Upper lobe of left lung (tissue), 6 donors: ENCODE results near the gene TPD52L1. TPM values are rescaled to one million over a fixed set of nuclear protein-coding genes. Genes with fewer than 3 reads are reported as not detected.
A peak's percentile ranks its signal among the peaks of the same experiment; 100 is the strongest.

Source experiments
- ATAC-seq, 2 donors: fragments of 200-7000 bp; cut with Tn5 transposase; one replicate each; pipeline ENCODE4 v1.9.1; 2022; ENCODE audit warnings: mild to moderate bottlenecking in 2 of 2, moderate library complexity in 2 of 2; ENCODE audit not compliant: low FRiP score in 2 of 2
- DNase-seq, 2 donors: peaks; one replicate each; pipeline ENCODE4 v3.0.0-alpha.2; 2019 to 2020
- H3K27ac ChIP-seq, 4 donors: fragments of 200-600 bp; sonication (generic); one replicate each; pipeline ENCODE4 v1.5.1; 2016 to 2019
- H3K27me3 ChIP-seq, 4 donors: fragments of 200-600 bp; sonication (generic); one replicate each; pipeline ENCODE4 v1.5.1; 2017 to 2019
- H3K36me3 ChIP-seq, 4 donors: fragments of 200-600 bp; sonication (generic); one replicate each; pipeline ENCODE4 v1.5.1; 2016 to 2019
- H3K4me1 ChIP-seq, 4 donors: fragments of 200-600 bp; sonication (generic); one replicate each; pipeline ENCODE4 v1.5.1; 2018 to 2019
- H3K4me3 ChIP-seq, 4 donors: fragments of 200-600 bp; sonication (generic); one replicate each; pipeline ENCODE4 v1.5.1; 2017 to 2019; ENCODE audit warnings: mild to moderate bottlenecking in 2 of 4, moderate library complexity in 1 of 4
- H3K9me3 ChIP-seq, 4 donors: fragments of 200-600 bp; sonication (generic); one replicate each; pipeline ENCODE4 v1.5.1; 2018 to 2019
- EP300 ChIP-seq, 4 donors: sonication (generic); formaldehyde crosslinking; IDR thresholded peaks; one replicate each; pipeline ENCODE4 v1.5.1; 2017; ENCODE audit warnings: antibody characterized with exemption in 4 of 4, control low read depth in 2 of 4
- POLR2A ChIP-seq, 4 donors: fragments of 450-650 bp; IDR thresholded peaks; one replicate each; pipeline ENCODE4 v1.5.1; 2016 to 2017; ENCODE audit warnings: antibody characterized with exemption in 4 of 4, mild to moderate bottlenecking in 2 of 4
- POLR2AphosphoS5 ChIP-seq, 2 donors: sonication (generic); formaldehyde crosslinking; IDR thresholded peaks; one replicate each; pipeline ENCODE4 v1.5.1; 2017; ENCODE audit warnings: antibody characterized with exemption in 2 of 2
- WGBS, 2 donors: methylation state at CpG; one replicate each; pipeline ENCODE4 v1.1.5; 2017 to 2018; 5-methylcytosine and 5-hydroxymethylcytosine counted together
- total RNA-seq, 6 donors: library from RNA; depleted of rRNA in 4 of 6; stranded (reverse); fragments of >200 nt in 4 of 6; gene quantifications; one replicate each; pipeline versions ENCODE4 v1.1.0 to v1.2.1, GENCODE V29; 2016 to 2021
- TF ChIP-seq, protein P1 (sequence below), 6 experiments: fragments of 450-650 bp in 4 of 6; fragments of 200-600 bp in 2 of 6; sonication (generic) in 2 of 6; IDR thresholded peaks; one replicate each; pipeline ENCODE4 v1.5.1; 2016 to 2019; ENCODE audit warnings: antibody characterized with exemption in 6 of 6
- donor health status: DM: no; HTN: no; CAD: no; lungs with moderate emphysema.
- donor health status: DM: no; HTN: yes; CAD: no; lungs with severe emphysema.

Gene TPD52L1
- total RNA-seq, 6 donors from 2014 or later: 15.5 to 63.4 (median 32.2) TPM

DNA sequence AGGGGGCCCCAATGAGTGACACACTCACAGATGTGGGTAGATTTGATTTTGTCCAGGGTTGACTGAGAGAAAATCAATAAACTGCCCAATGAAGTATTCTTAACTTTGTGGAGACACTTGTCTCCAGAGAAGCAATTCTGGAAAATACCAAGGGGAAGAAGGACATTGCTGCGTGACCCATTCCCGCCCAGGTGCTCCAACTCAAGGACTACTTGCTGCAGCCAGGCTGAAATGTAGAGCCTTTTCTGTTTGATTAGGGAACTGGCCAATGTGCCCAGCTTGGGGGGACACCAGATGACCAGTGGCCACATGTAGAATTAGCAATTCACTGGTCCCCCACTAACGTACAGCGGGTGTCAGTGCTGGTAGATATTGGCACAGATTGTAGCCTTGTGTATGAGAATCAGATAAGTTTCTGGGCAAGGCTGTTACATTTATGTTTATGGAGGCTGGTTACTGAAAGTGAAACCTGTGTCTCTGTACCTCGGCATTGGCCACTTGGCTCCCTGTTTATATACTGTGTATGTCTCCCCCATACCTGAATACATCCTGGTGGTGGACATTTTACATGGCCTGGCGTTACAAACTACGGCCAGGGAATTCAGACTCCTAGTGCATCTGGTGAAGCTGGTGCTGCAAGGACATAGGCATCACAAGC, 115.9 kb downstream of the TPD52L1 start:
- WGBS, 2 donors: 80 to 85% methylated on average over 7 of the region's 7 CpGs
- Histone ChIP-seq H3K27me3 (no peaks in the 10 kb centered on the region), H3K4me1 (no peaks in the 10 kb centered on the region), H3K4me3 (no peak overlapping the region), H3K27ac (no peak overlapping the region), H3K36me3 (peaks cover 0 to 19% (median 3%) of the 10 kb centered on the region in 4 donors), H3K9me3 (no peaks in the 10 kb centered on the region)
- ATAC-seq (no peak), DNase-seq (peak in 1 of 2 donors; percentile 58)
- TF ChIP-seq, protein P1, sequence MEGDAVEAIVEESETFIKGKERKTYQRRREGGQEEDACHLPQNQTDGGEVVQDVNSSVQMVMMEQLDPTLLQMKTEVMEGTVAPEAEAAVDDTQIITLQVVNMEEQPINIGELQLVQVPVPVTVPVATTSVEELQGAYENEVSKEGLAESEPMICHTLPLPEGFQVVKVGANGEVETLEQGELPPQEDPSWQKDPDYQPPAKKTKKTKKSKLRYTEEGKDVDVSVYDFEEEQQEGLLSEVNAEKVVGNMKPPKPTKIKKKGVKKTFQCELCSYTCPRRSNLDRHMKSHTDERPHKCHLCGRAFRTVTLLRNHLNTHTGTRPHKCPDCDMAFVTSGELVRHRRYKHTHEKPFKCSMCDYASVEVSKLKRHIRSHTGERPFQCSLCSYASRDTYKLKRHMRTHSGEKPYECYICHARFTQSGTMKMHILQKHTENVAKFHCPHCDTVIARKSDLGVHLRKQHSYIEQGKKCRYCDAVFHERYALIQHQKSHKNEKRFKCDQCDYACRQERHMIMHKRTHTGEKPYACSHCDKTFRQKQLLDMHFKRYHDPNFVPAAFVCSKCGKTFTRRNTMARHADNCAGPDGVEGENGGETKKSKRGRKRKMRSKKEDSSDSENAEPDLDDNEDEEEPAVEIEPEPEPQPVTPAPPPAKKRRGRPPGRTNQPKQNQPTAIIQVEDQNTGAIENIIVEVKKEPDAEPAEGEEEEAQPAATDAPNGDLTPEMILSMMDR (IDR thresholded peaks at IDR 0.05): no peak
- TF ChIP-seq POLR2AphosphoS5 (IDR thresholded peaks at IDR 0.05): peak in 1 of 2 donors; percentile 10

DNA sequence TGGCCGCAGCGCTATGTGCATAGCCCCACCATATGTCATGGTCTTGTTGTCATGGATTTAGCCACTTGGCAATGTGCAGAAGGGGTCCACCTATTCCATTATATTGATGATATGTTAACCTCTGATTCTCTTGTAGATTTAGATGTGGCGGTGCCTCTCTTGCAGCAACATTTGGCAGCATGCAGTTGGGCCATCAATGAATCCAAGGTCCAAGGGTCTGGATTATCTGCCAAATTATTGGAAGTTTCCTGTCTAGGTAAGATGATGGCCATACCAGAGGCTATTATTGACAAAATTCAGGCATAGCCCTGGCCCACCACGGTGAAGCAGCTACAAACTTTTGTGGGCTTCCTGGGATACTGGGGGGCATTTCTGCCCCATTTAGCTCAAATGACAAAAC, 116.8 kb downstream of the TPD52L1 start:
- no peaks in the 10 kb centered on the region for H3K9me3 ChIP-seq
- H3K27me3 ChIP-seq: no peaks in the 10 kb centered on the region
- TF ChIP-seq, protein P1 (IDR thresholded peaks at IDR 0.05): no peak
- TF ChIP-seq POLR2AphosphoS5 (IDR thresholded peaks at IDR 0.05): no peak
- no peak for TF ChIP-seq POLR2A (IDR thresholded peaks at IDR 0.05)
- TF ChIP-seq EP300 (IDR thresholded peaks at IDR 0.05): no peak
- no peak overlapping the region for H3K4me3 ChIP-seq
- H3K4me1 ChIP-seq: no peaks in the 10 kb centered on the region
- WGBS, 2 donors: 96 to 100% methylated on average over 4 of the region's 4 CpGs
- H3K27ac ChIP-seq: no peak overlapping the region
- DNase-seq (no peak), ATAC-seq (no peak)
- peaks cover 0 to 19% (median 3%) of the 10 kb centered on the region in 4 donors for H3K36me3 ChIP-seq

DNA sequence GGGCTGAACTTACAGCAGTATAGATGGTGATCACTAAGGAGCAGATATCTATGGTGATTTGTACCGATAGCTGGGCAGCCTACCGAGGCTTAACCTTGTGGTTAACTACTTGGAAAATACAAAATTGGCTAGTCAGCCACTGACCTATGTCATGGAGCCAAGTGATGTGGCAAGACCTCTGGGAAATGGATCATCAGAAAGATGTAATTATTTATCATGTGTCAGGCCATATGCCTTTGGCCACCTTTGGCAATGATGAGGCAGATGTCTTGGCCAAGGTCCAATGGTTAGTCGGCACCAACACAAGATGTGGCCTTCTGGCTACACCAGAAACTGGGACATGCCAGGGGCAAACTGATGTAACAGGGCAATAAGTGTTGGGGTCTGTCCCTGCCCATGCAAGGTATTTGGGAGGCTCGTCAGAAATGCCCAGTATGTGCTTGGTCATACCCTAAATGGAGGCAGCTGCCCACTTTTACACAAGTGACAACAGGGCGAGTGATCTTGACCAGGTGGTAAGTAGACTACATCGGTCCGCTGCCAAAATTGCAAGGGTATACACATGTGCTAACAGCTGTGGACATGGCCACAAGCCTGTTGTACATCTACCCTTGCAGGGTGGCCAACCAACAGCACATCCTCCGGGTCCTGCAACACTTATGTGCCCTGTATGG, 118.0 kb downstream of the TPD52L1 start:
- Histone ChIP-seq H3K9me3 (no peaks in the 10 kb centered on the region), H3K4me1 (no peaks in the 10 kb centered on the region), H3K27me3 (no peaks in the 10 kb centered on the region), H3K36me3 (peaks cover 0 to 28% (median 6%) of the 10 kb centered on the region in 4 donors), H3K4me3 (no peak overlapping the region), H3K27ac (no peak overlapping the region)
- TF ChIP-seq POLR2A (IDR thresholded peaks at IDR 0.05) (no peak), POLR2AphosphoS5 (IDR thresholded peaks at IDR 0.05) (no peak), EP300 (IDR thresholded peaks at IDR 0.05) (no peak)
- TF ChIP-seq, protein P1 (IDR thresholded peaks at IDR 0.05): no peak
- WGBS, 2 donors: 92 to 95% methylated on average over 4 to 8 of the region's 8 CpGs
- ATAC-seq: peak in 1 of 2 donors; percentile 13
- DNase-seq: no peak

DNA sequence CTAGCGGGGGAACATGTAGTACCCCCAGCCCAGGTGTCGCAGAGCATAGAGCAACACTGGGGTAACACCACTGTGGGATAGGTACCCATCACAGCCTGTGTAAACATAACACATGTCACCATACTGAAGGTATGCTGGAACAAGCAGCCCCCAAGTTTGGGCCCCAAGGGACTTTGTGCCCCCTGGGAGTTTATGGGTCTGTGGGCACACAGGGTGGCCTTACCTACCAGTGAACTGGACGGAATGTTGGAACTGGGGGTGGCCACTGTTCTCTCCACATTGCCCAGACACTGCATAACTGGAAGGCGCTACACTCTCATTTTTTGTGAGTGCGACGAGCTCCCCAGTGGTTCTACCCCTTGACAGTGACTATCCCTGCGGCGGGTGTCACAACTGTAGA, 119.7 kb downstream of the TPD52L1 start:
- ATAC-seq: no peak
- Histone ChIP-seq H3K36me3 (peaks cover 0 to 30% (median 7%) of the 10 kb centered on the region in 4 donors), H3K27ac (no peak overlapping the region)

More for the DNA sequence above, 119.7 kb downstream of the TPD52L1 start:
- DNase-seq: no peak
- WGBS, 2 donors: 99 to 100% methylated on average over 2 to 8 of the region's 8 CpGs
- no peak overlapping the region for H3K4me3 ChIP-seq
- no peaks in the 10 kb centered on the region for H3K9me3 ChIP-seq
- TF ChIP-seq EP300 (IDR thresholded peaks at IDR 0.05) (no peak), POLR2AphosphoS5 (IDR thresholded peaks at IDR 0.05) (no peak), POLR2A (IDR thresholded peaks at IDR 0.05) (no peak)
- TF ChIP-seq, protein P1 (IDR thresholded peaks at IDR 0.05): no peak
- no peaks in the 10 kb centered on the region for H3K4me1 ChIP-seq
- no peaks in the 10 kb centered on the region for H3K27me3 ChIP-seq
